ENCODE measurements around the gene PCP4. TPM values are rescaled to one million over a fixed set of nuclear protein-coding genes. Genes with fewer than 3 reads are reported as not detected.

Gene PCP4
- total RNA-seq, 1 experiment from 2014 or later = 4.7 TPM

DNA sequence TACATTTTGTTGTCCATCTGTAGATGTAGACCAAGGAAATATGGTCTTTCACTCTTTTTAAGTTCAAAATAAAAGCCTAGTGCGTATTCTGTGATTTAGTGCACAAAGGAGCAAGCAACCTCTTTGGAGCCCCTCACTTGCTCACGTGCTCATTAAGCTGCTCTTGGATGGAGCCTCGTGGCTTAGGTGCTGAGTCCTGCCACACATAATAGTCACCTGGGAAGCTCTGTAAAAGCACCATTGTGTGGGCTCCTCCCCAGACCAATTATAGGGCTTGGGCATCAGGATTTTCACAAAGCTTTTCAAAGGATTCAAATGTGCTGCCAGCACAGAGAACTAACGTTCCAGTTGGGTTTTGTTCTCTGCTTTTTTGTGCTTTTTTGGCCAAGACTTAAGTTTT is 85.0 kb downstream of the PCP4 start:
- H3K9me3 Mint-ChIP-seq (ENCODE audit: unreplicated experiment) = peaks cover 33% of the 10 kb centered on the region
- no peak overlapping the region for H3K27ac Mint-ChIP-seq (ENCODE audit: unreplicated experiment)
- H3K36me3 ChIP-seq (ENCODE audit: control insufficient read depth, insufficient read depth, low read length) = no peaks in the 10 kb centered on the region
- intact Hi-C loops (cut with micrococcal nuclease; ENCODE audit: unreplicated experiment) = no loop called here
- BruUV-seq (replicated peaks) = no TSS peak
- H3K4me1 Mint-ChIP-seq (ENCODE audit: low read depth, unreplicated experiment) = peaks cover 13% of the 10 kb centered on the region
- POLR2A ChIA-PET = no interaction called here
- H3K4me3 ChIP-seq (ENCODE audit: low read depth, low read length) = no peak overlapping the region
- no peaks in the 10 kb centered on the region for H3K27me3 Mint-ChIP-seq (ENCODE audit: insufficient read depth, unreplicated experiment)
- no peak overlapping the region for H3K4me3 Mint-ChIP-seq (ENCODE audit: unreplicated experiment)
- DNase-seq = no peak
- peaks cover 4% of the 10 kb centered on the region for H3K9me3 ChIP-seq
- no peaks in the 10 kb centered on the region for H3K27me3 ChIP-seq (replicated peaks; ENCODE audit: control insufficient read depth, insufficient read depth, low read length)
- TF ChIP-seq, protein P1, sequence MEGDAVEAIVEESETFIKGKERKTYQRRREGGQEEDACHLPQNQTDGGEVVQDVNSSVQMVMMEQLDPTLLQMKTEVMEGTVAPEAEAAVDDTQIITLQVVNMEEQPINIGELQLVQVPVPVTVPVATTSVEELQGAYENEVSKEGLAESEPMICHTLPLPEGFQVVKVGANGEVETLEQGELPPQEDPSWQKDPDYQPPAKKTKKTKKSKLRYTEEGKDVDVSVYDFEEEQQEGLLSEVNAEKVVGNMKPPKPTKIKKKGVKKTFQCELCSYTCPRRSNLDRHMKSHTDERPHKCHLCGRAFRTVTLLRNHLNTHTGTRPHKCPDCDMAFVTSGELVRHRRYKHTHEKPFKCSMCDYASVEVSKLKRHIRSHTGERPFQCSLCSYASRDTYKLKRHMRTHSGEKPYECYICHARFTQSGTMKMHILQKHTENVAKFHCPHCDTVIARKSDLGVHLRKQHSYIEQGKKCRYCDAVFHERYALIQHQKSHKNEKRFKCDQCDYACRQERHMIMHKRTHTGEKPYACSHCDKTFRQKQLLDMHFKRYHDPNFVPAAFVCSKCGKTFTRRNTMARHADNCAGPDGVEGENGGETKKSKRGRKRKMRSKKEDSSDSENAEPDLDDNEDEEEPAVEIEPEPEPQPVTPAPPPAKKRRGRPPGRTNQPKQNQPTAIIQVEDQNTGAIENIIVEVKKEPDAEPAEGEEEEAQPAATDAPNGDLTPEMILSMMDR (IDR thresholded peaks at IDR 0.05; ENCODE audit: insufficient read depth in 1 of 2, low read depth in 1 of 2, low read length in 1 of 2, severe bottlenecking in 1 of 2, unreplicated experiment in 1 of 2) = no peak
- H3K4me1 ChIP-seq = peaks cover 11% of the 10 kb centered on the region; the same call in 1 of the 2 replicates
- CTCF ChIA-PET = no interaction called here
- H3K36me3 Mint-ChIP-seq (ENCODE audit: insufficient read depth, unreplicated experiment) = peaks cover 5% of the 10 kb centered on the region

DNA sequence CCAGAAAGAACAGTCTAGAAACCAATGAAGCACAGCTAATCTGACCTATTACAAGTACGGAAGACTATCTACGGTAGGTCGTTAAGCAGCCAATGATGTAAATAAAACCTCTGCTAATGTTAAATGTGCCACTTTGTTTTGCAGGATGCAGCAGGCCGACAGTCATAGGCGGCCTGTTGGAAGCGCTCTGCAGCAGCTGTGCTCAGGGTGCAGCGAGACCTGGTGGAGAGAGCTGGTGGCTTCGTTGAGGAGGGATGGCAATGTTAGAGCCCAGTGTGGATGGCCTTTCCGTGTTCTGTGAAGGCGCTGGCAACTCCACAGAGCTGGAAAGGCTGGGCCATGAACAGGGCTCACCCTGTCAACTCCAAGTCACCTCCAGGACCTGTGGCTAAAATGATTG is 87.3 kb downstream of the PCP4 start:
- H3K4me1 ChIP-seq = peaks cover 11% of the 10 kb centered on the region; the same call in 1 of the 2 replicates
- BruUV-seq (replicated peaks) = no TSS peak
- H3K4me3 ChIP-seq (ENCODE audit: low read depth, low read length) = no peak overlapping the region
- DNase-seq = no peak
- H3K27me3 ChIP-seq (replicated peaks; ENCODE audit: control insufficient read depth, insufficient read depth, low read length) = no peaks in the 10 kb centered on the region
- POLR2A ChIA-PET = no interaction called here
- no peaks in the 10 kb centered on the region; the same call in 1 of the 2 replicates for H3K9me3 ChIP-seq
- CTCF ChIA-PET = no interaction called here
- H3K27ac Mint-ChIP-seq (ENCODE audit: unreplicated experiment) = no peak overlapping the region
- peaks cover 20% of the 10 kb centered on the region for H3K9me3 Mint-ChIP-seq (ENCODE audit: unreplicated experiment)
- H3K4me1 Mint-ChIP-seq (ENCODE audit: low read depth, unreplicated experiment) = peaks cover 13% of the 10 kb centered on the region
- H3K36me3 ChIP-seq (ENCODE audit: control insufficient read depth, insufficient read depth, low read length) = no peaks in the 10 kb centered on the region
- H3K27me3 Mint-ChIP-seq (ENCODE audit: insufficient read depth, unreplicated experiment) = no peaks in the 10 kb centered on the region
- no peak overlapping the region for H3K4me3 Mint-ChIP-seq (ENCODE audit: unreplicated experiment)
- TF ChIP-seq, protein P1 (IDR thresholded peaks at IDR 0.05; ENCODE audit: insufficient read depth in 1 of 2, low read depth in 1 of 2, low read length in 1 of 2, severe bottlenecking in 1 of 2, unreplicated experiment in 1 of 2) = no peak
- intact Hi-C loops (cut with micrococcal nuclease; ENCODE audit: unreplicated experiment) = no loop called here
- H3K36me3 Mint-ChIP-seq (ENCODE audit: insufficient read depth, unreplicated experiment) = peaks cover 5% of the 10 kb centered on the region

DNA sequence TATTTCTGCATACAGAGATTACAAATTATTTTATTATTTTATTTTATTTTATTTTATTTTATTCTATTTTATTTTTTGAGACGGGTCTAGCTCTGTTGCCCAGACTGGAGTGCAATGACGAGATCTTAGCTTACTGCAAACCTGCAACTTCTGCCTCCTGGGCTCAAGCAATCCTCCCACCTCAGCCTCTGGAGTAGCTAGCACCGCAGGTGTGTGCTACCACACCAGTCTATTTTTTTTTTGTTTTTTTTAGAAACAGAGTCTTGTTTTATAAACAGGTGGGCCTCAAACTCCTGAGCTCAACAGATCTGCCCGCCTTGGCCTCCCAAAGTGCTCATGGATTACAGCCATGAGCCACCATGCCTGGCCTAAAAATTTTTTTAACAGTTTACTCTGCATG is 88.1 kb downstream of the PCP4 start:
- Mint-ChIP-seq H3K4me3 (ENCODE audit: unreplicated experiment) (no peak overlapping the region), H3K4me1 (ENCODE audit: low read depth, unreplicated experiment) (peaks cover 13% of the 10 kb centered on the region), H3K9me3 (ENCODE audit: unreplicated experiment) (peaks cover 28% of the 10 kb centered on the region), H3K27me3 (ENCODE audit: insufficient read depth, unreplicated experiment) (no peaks in the 10 kb centered on the region), H3K36me3 (ENCODE audit: insufficient read depth, unreplicated experiment) (peaks cover 5% of the 10 kb centered on the region), H3K27ac (ENCODE audit: unreplicated experiment) (no peak overlapping the region)
- ChIA-PET CTCF (no interaction called here), POLR2A (no interaction called here)
- no peaks in the 10 kb centered on the region for H3K36me3 ChIP-seq (ENCODE audit: control insufficient read depth, insufficient read depth, low read length)
- H3K4me3 ChIP-seq (ENCODE audit: low read depth, low read length) = no peak overlapping the region
- H3K27me3 ChIP-seq (replicated peaks; ENCODE audit: control insufficient read depth, insufficient read depth, low read length) = no peaks in the 10 kb centered on the region
- BruUV-seq (replicated peaks) = no TSS peak
- TF ChIP-seq, protein P1 (IDR thresholded peaks at IDR 0.05; ENCODE audit: insufficient read depth in 1 of 2, low read depth in 1 of 2, low read length in 1 of 2, severe bottlenecking in 1 of 2, unreplicated experiment in 1 of 2) = no peak
- H3K4me1 ChIP-seq = peaks cover 11% of the 10 kb centered on the region; the same call in 1 of the 2 replicates
- H3K9me3 ChIP-seq = peaks cover 5% of the 10 kb centered on the region
- intact Hi-C loops (cut with micrococcal nuclease; ENCODE audit: unreplicated experiment) = no loop called here
- DNase-seq = no peak

Data from Caco-2 (cell line).